Uterus (tissue), 4 donors: Measurements from ENCODE around the gene POLR3H. TPM values are rescaled to one million over a fixed set of nuclear protein-coding genes. Genes with fewer than 3 reads are reported as not detected.
A peak's percentile ranks its signal among the peaks of the same experiment; 100 is the strongest.

Experiments used
- DNase-seq, 2 donors: peaks; one replicate each; pipeline ENCODE4 v3.0.0-alpha.2; 2019 to 2020
- H3K27ac ChIP-seq, 2 donors: fragments of 200-600 bp; sonication (generic); 1 replicate in 1 of 2; 2 replicates in 1 of 2; pipeline ENCODE4 v1.5.1; 2016 to 2018
- H3K27me3 ChIP-seq, 2 donors: fragments of 200-600 bp; sonication (generic); one replicate each; pipeline ENCODE4 v1.5.1; 2018 to 2019; ENCODE audit warnings: control low read depth in 1 of 2
- H3K36me3 ChIP-seq, 2 donors: fragments of 200-600 bp; sonication (generic); one replicate each; pipeline ENCODE4 v1.5.1; 2019; ENCODE audit warnings: control low read depth in 1 of 2
- H3K4me1 ChIP-seq, 2 donors: fragments of 200-600 bp; sonication (generic); one replicate each; pipeline ENCODE4 v1.5.1; 2018 to 2019; ENCODE audit warnings: control low read depth in 1 of 2
- H3K4me3 ChIP-seq, 2 donors: fragments of 200-600 bp; sonication (generic); 1 replicate in 1 of 2; 2 replicates in 1 of 2; pipeline ENCODE4 v1.5.1; 2018 to 2019; ENCODE audit warnings: mild to moderate bottlenecking in 1 of 2
- H3K9me3 ChIP-seq, 2 donors: fragments of 200-600 bp; sonication (generic); one replicate each; pipeline ENCODE4 v1.5.1; 2019; ENCODE audit warnings: control low read depth in 1 of 2
- CTCF ChIP-seq, 4 experiments: fragments of 200-600 bp in 2 of 4; fragments of 450-650 bp in 2 of 4; sonication (generic) in 2 of 4; IDR thresholded peaks; one replicate each; pipeline ENCODE4 v1.5.1; 2016 to 2019; ENCODE audit warnings: antibody characterized with exemption in 4 of 4, mild to moderate bottlenecking in 2 of 4, moderate library complexity in 1 of 4
- POLR2A ChIP-seq, 2 donors: fragments of 450-650 bp; IDR thresholded peaks; one replicate each; pipeline ENCODE4 v1.6.1; 2016; ENCODE audit warnings: antibody characterized with exemption in 2 of 2, mild to moderate bottlenecking in 1 of 2, moderate library complexity in 1 of 2
- intact Hi-C: fragments of 100-400 bp; cut with DNase I; formaldehyde crosslinking; loops from one replicate; pipeline ENCODE4 v1.15.1; 2023; ENCODE audit warnings: low total_unique reads
- total RNA-seq, 4 donors: library from RNA; depleted of rRNA in 3 of 4; stranded (reverse); fragments of >200 nt in 3 of 4; gene quantifications; one replicate each; pipeline versions ENCODE4 v1.1.0 to v1.2.4, GENCODE V29; 2014 to 2023
- donor health status: DM: yes; HTN: yes; CAD: no.

POLR3H gene
- total RNA-seq, 4 donors from 2014 or later = 3.2 to 41.9 (median 16.6) TPM

- Histone ChIP-seq H3K4me3 (no peak overlapping the region), H3K4me1 (peaks cover 0 to 16% of the 10 kb centered on the region in 2 donors), H3K36me3 (no peaks in the 10 kb centered on the region), H3K9me3 (no peaks in the 10 kb centered on the region), H3K27ac (peak overlapping the region; percentile 96 to 99), H3K27me3 (no peaks in the 10 kb centered on the region)
- no peak for DNase-seq
- intact Hi-C loops = no loop called here
- no peak for TF ChIP-seq CTCF (IDR thresholded peaks at IDR 0.05)
- TF ChIP-seq POLR2A (IDR thresholded peaks at IDR 0.05) = no peak
Observed at GRCh38 chr22:41564563-41564962, 20.3 kb upstream of the POLR3H start.

- Histone ChIP-seq H3K36me3 (no peaks in the 10 kb centered on the region), H3K27me3 (no peaks in the 10 kb centered on the region), H3K9me3 (no peaks in the 10 kb centered on the region), H3K4me1 (peaks cover 0 to 16% of the 10 kb centered on the region in 2 donors), H3K4me3 (peak overlapping the region; percentile 60), H3K27ac (peak overlapping the region; percentile 96 to 99)
- intact Hi-C loops = no loop called here
- peak; percentile 74 to 88 for DNase-seq
- peak; percentile 28 to 32 for TF ChIP-seq POLR2A (IDR thresholded peaks at IDR 0.05)
- no peak for TF ChIP-seq CTCF (IDR thresholded peaks at IDR 0.05)
Observed at GRCh38 chr22:41563051-41563711, 18.9 kb upstream of the POLR3H start.

- H3K36me3 ChIP-seq = no peaks in the 10 kb centered on the region
- peak overlapping the region; percentile 60 for H3K4me3 ChIP-seq
- H3K4me1 ChIP-seq = peaks cover 0 to 15% of the 10 kb centered on the region in 2 donors
- no peaks in the 10 kb centered on the region for H3K27me3 ChIP-seq
- TF ChIP-seq POLR2A (IDR thresholded peaks at IDR 0.05) = no peak
- TF ChIP-seq CTCF (IDR thresholded peaks at IDR 0.05) = no peak
- no peak for DNase-seq
- H3K27ac ChIP-seq = peak overlapping the region; percentile 96 to 99
- H3K9me3 ChIP-seq = no peaks in the 10 kb centered on the region
- intact Hi-C loops = no loop called here
Observed at GRCh38 chr22:41562461-41562860, 18.2 kb upstream of the POLR3H start.

- no peak for DNase-seq
- TF ChIP-seq POLR2A (IDR thresholded peaks at IDR 0.05) (no peak), CTCF (IDR thresholded peaks at IDR 0.05) (no peak)
- Histone ChIP-seq H3K9me3 (no peaks in the 10 kb centered on the region), H3K27ac (peak overlapping the region; percentile 96 to 99), H3K27me3 (no peaks in the 10 kb centered on the region), H3K4me1 (peaks cover 0 to 12% of the 10 kb centered on the region in 2 donors), H3K4me3 (peak overlapping the region; percentile 60), H3K36me3 (no peaks in the 10 kb centered on the region)
- intact Hi-C loops = no loop called here
Observed at GRCh38 chr22:41561788-41562187, 17.5 kb upstream of the POLR3H start.

GRCh38 chr22:41561335-41561734 is 17.1 kb upstream of the POLR3H start:
- intact Hi-C loops = no loop called here
- TF ChIP-seq CTCF (IDR thresholded peaks at IDR 0.05) (no peak), POLR2A (IDR thresholded peaks at IDR 0.05) (no peak)
- peak overlapping the region; percentile 60 for H3K4me3 ChIP-seq

More at GRCh38 chr22:41561335-41561734, 17.1 kb upstream of the POLR3H start:
- Histone ChIP-seq H3K36me3 (no peaks in the 10 kb centered on the region), H3K4me1 (peaks cover 4 to 12% of the 10 kb centered on the region in 2 donors), H3K27me3 (no peaks in the 10 kb centered on the region), H3K27ac (peak overlapping the region; percentile 96 to 99), H3K9me3 (no peaks in the 10 kb centered on the region)
- DNase-seq = no peak
